D721Med (cell line): ENCODE data around the gene YJEFN3.

ENCODE experiments used
- DNase-seq: peaks from one replicate; pipeline ENCODE4 v3.0.0; 2011; ENCODE audit warnings: low spot score; ENCODE audit not compliant: insufficient read length
- FAIRE-seq: peaks from 2 replicates; lab custom pipeline; 2011; peaks lifted over from hg19 to GRCh38; lab: Jason Lieb, UNC
- TF ChIP-seq, protein P1 (sequence below): IDR thresholded peaks from 2 replicates; pipeline ENCODE4 v1.5.1; 2012; ENCODE audit warnings: mild to moderate bottlenecking, control low read depth; ENCODE audit not compliant: insufficient read depth; ENCODE audit errors: missing control alignments

The YJEFN3 gene

DNA sequence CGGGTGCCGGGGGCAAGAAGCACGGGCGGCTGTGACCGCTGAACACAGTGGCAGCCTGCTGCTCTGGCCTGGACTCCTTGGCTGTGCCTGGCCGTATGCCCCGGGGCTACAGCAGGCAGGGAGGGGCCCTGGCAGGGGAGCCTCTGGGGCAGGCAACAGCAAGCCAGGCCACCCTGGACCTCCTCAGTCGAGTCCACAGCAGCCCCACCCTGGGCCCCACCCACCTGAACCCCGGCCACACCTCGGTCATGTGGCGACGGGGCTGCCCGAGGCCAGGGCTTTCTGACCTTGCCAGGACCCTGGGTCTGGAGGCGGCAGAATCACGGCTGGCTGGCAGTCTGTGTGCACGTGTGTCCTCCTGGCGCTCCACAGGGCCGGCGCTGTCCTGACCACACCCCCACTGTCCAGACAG is 18.0 kb downstream of the YJEFN3 start:
- TF ChIP-seq, protein P1, sequence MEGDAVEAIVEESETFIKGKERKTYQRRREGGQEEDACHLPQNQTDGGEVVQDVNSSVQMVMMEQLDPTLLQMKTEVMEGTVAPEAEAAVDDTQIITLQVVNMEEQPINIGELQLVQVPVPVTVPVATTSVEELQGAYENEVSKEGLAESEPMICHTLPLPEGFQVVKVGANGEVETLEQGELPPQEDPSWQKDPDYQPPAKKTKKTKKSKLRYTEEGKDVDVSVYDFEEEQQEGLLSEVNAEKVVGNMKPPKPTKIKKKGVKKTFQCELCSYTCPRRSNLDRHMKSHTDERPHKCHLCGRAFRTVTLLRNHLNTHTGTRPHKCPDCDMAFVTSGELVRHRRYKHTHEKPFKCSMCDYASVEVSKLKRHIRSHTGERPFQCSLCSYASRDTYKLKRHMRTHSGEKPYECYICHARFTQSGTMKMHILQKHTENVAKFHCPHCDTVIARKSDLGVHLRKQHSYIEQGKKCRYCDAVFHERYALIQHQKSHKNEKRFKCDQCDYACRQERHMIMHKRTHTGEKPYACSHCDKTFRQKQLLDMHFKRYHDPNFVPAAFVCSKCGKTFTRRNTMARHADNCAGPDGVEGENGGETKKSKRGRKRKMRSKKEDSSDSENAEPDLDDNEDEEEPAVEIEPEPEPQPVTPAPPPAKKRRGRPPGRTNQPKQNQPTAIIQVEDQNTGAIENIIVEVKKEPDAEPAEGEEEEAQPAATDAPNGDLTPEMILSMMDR = no peak
- FAIRE-seq (no peak), DNase-seq (no peak)

DNA sequence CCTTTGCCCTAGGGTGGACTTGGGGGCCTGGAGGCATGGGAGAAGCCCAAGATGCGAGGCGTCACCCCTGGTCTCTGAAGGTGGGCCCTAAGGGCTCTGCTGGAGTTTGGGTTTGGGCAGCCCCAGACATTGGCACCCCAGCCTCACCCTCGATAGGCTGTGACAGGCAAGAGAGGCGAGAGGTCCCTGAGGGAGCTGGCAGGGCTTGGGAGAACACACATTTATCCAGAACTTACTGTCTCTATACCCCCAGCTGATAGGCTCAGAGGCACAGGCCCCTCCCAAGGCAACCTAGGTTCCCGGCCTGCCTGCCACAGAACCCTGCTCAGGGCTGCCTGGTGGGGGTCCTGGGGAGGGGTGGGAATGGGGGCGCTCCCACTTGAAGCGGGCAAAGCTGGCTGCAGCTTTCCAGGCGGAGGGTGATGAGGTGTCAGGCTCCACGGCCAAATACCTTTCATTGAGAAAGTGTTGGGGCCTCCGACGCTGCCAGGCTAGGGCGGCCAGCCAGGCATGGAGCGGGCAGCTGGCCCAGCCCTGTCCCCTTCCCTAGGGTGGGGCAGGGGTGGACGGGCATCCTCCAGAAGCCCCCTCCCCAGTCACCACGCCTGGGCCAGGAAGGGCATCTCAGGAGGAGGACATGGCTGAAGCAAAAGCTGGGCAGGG is 19.1 kb downstream of the YJEFN3 start:
- TF ChIP-seq, protein P1 = no peak
- no peak for FAIRE-seq
- DNase-seq = no peak

DNA sequence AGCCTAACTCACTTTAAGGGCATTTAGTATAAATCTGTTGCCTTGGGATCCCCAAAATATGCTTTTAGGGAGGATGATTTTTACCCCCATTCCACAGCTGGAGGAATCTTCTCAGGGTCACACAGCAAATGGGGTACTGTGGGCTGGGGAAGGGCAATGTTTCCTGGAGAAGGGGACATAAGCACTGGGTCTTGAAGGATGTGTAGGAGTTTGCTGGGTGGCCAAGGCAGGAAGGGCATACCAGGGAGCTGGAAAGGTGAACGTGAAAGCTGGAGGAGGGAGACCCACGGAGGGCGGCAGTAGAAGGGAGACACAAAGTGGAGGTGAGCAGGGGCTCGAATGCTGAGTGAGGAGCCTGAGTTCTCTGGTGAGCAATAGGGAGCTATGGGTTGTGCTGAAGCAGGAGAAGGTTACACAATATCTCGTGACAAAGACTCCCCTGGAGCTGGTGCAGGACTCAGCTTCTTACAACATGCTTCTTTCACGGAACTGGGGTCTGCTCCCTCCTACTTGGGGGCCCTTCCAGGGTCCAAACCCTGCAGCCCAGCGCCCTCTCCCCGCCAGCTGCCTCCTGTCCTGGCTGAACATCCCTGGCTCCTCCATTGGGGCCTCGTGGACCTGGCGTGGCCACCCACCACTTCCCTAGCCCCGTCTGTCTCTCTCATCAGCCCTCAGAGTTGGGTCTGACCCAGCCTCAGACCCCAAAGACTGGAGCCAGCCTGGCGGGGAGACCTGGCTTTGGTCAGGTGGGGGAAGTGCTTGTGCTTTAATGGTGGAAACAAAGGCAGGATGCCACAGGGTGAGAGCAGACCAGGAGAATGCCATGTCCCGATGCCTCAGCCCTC is 20.4 kb downstream of the YJEFN3 start:
- DNase-seq = no peak
- FAIRE-seq = no peak
- TF ChIP-seq, protein P1 = no peak

DNA sequence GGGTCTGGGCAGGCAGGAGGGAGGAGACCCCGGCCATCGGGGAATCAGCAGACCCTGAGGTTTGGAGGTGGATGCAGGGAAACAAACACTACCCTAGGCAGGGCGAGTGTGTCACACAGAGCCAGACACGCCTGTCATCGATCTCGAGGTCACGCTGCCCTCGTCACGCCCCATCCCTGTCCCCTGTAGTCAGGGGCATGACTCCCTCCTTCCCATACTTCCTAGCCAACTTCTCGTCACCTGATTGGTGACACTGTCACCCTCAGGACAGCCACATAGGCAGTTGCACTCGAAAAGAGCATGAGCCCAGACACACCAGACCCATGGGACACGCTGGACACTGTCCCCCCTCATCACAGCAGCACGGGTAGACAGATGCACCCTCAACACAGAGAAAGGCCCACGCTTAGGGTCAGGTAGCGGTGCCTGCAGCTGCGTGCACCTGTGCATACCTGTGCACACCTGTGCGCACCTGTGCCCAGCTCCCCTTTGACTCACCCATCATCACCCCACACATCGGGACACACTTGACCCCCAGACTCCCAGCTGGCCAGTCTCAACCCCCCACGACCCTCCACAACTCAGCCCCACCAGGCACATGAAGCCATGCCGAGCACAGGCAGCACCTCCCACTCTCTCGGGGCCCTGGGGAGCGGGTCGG is 21.2 kb downstream of the YJEFN3 start:
- FAIRE-seq (no peak), DNase-seq (no peak)

DNA sequence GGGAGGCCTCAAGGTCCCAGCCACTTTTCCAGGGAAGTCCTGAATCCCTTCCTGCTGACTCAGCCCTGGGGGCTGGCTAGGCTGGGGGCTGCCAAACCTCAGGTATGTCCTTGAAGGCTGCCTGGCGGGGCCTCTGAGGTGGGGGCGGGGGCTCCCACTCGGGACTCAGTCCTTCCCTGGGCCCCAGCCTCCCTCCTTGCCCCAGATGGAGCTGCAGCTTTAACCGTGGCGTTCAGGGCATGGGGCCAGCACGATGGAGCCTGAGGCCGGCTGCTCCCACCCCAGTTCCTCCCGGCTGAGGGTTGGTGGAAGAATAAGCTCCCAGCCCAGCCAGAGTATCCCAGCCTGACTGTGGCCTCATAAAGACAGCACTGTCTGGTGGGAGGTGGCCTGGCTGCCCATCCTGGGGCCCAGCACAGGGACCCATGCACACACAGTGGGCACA is 21.8 kb downstream of the YJEFN3 start:
- DNase-seq (no peak), FAIRE-seq (no peak)
- TF ChIP-seq, protein P1 = no peak

More for the DNA sequence above, 21.2 kb downstream of the YJEFN3 start:
- TF ChIP-seq, protein P1 = no peak

DNA sequence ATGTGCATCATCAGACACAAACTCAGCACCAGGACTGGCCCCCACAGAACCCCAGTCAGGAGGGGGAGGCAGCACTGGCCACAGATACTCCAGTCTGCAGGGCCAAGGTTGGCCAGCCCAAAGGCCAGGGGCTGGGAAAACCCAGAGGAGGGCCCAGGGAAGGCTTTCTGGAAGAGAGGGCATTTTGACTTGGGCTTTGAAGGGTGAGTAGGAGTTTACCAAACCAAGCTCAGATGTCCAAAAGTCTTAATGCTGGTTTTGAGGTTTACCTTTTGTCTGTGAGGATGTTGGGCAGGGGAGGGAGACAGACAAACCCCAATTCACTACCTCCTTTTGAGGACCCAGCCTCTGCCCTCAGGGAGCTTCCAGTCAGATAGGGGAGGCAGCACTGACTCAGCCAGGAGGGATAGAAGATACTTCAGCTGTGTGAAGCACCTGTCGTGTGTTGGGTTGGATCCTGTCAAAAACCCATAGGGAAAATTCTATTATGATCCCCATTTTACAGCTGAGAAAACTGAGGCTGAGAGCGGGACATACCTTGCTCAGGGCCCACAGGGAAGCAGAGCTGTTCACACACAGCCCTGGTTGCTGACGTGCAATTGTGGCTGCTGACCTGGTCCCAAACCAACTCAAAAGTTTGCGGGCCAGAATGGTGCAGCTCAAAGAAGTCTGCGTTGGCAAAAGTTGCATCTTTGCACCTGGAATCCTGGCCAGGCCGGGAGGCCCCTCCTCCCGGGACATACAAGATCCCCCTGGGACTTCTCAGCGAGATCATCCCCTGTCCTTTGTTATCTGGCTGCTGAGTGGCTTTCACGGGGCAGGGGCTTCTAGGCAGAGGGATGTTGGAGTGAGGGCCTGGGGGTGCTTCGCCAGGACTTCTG is 22.5 kb downstream of the YJEFN3 start:
- no peak for DNase-seq
- TF ChIP-seq, protein P1 = no peak
- no peak for FAIRE-seq
